NT2/D1 (cell line): ENCODE measurements around the gene KIF16B.

Experiments used
- YY1 ChIP-seq: IDR thresholded peaks from 2 replicates; pipeline ENCODE4 v1.6.1; 2011; ENCODE audit not compliant: insufficient read length, insufficient read depth
- ZNF274 ChIP-seq: IDR thresholded peaks from 2 replicates; pipeline ENCODE4 v1.6.1; 2011; ENCODE audit warnings: mild to moderate bottlenecking, low read depth, low read length

DNA sequence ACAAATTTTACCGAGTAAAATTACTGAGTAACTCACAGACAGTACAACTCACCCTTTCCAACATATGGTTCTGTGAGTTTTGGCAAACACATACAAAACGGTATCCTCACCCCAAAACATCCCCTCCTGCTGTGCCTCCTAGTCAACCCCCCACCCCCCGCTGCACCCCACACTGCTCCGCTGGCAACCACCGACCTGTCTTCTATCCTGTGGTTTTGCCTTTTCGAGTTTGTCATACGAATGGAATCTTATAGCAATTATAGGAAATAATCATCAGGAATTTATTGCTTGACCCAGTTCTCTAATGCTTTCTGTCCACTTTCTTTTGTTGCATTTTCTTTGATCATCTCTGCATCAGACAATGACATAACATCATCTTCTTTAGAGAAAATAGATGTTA is 312.3 kb downstream of the KIF16B start:
- TF ChIP-seq YY1 = no peak
- no peak for TF ChIP-seq ZNF274
